ENCODE results near the gene TGFBR3.

GRCh38 chr1:91679446-91679845 is 206.5 kb downstream of the TGFBR3 start:
- TF ChIP-seq CTCF (IDR thresholded peaks at IDR 0.05; ENCODE audit: borderline replicate concordance, extremely low read depth, low read length, poor library complexity, severe bottlenecking) (no peak), EZH2 (IDR thresholded peaks at IDR 0.05; ENCODE audit: borderline replicate concordance, low read depth, low read length, severe bottlenecking) (no peak)

Data from DND-41 (cell line).